HepG2 (cell line): ENCODE measurements around the gene DNASE1. TPM values are rescaled to one million over a fixed set of nuclear protein-coding genes. Genes with fewer than 3 reads are reported as not detected.

Source experiments
- AFF4 ChIP-seq: sonication (generic); formaldehyde crosslinking; IDR thresholded peaks from 2 replicates; pipeline ENCODE4 v1.4.0; 2020; ENCODE audit warnings: missing genetic modification reagents
- ELF3 ChIP-seq: IDR thresholded peaks from 2 replicates; pipeline ENCODE4 v1.6.1; 2016; ENCODE audit warnings: missing genetic modification reagents, missing compliant biosample characterization
- FOSL1 ChIP-seq: sonication (generic); formaldehyde crosslinking; IDR thresholded peaks from 2 replicates; pipeline ENCODE4 v1.9.0; 2021; ENCODE audit warnings: missing genetic modification reagents, borderline replicate concordance
- FOXK2 ChIP-seq: fragments of 450-650 bp; IDR thresholded peaks from 2 replicates; pipeline ENCODE4 v1.6.1; 2016
- FOXP4 ChIP-seq: sonication (generic); formaldehyde crosslinking; IDR thresholded peaks from 2 replicates; pipeline ENCODE4 v1.4.0; 2020; ENCODE audit warnings: missing genetic modification reagents
- GZF1 ChIP-seq: sonication (generic); formaldehyde crosslinking; IDR thresholded peaks from 2 replicates; pipeline ENCODE4 v1.5.1; 2020; ENCODE audit warnings: mild to moderate bottlenecking, missing genetic modification reagents
- MIER2 ChIP-seq: IDR thresholded peaks from 2 replicates; pipeline ENCODE4 v1.6.1; 2016; ENCODE audit warnings: missing biosample characterization, missing genetic modification reagents
- MLLT10 ChIP-seq: sonication (generic); formaldehyde crosslinking; IDR thresholded peaks from 2 replicates; pipeline ENCODE4 v1.4.0; 2020; ENCODE audit warnings: missing genetic modification reagents
- NCOA2 ChIP-seq: sonication (generic); formaldehyde crosslinking; IDR thresholded peaks from 2 replicates; pipeline ENCODE4 v1.8.0; 2022; ENCODE audit warnings: inconsistent platforms
- SAP130 ChIP-seq: IDR thresholded peaks from 2 replicates; pipeline ENCODE4 v1.6.1; 2016; ENCODE audit warnings: low read depth
- SP140L ChIP-seq: sonication (generic); formaldehyde crosslinking; IDR thresholded peaks from 2 replicates; pipeline ENCODE4 v1.4.0; 2020; ENCODE audit warnings: missing genetic modification reagents, borderline replicate concordance
- ZBTB33 ChIP-seq: sonication (generic); formaldehyde crosslinking; IDR thresholded peaks from 2 replicates; pipeline ENCODE4 v1.4.0; 2020; ENCODE audit warnings: missing genetic modification reagents
- ZFP36L1 ChIP-seq: sonication (generic); formaldehyde crosslinking; IDR thresholded peaks from 2 replicates; pipeline ENCODE4 v1.8.0; 2022; ENCODE audit warnings: mild to moderate bottlenecking, missing genetic modification reagents, moderate library complexity
- ZNF670 ChIP-seq: sonication (generic); formaldehyde crosslinking; IDR thresholded peaks from 2 replicates; pipeline ENCODE4 v1.8.0; 2022; ENCODE audit warnings: mild to moderate bottlenecking, missing genetic modification reagents, borderline replicate concordance
- polyA plus RNA-seq, 8 experiments: library from polyadenylated mRNA; depleted of rRNA in 3 of 8; stranded (reverse) in 7 of 8; unstranded in 1 of 8; fragments of >200 nt; fragmentation: Illumina TruSeq in 4 of 8; extraction: Trizol in 4 of 8; gene quantifications; 2 replicates each; pipeline versions ENCODE4 v1.2.1 to v1.2.3, GENCODE V29; 2011 to 2016; ENCODE audit warnings: low read depth in 4 of 8, missing spikeins in 1 of 8, mixed read lengths in 1 of 8; ENCODE audit not compliant: insufficient read depth in 1 of 8
- total RNA-seq, 5 experiments: library from RNA; depleted of rRNA; stranded (reverse); fragments of >200 nt; fragmentation: Illumina TruSeq; extraction: Trizol; gene quantifications; 2 replicates each; pipeline ENCODE4 v1.2.3, GENCODE V29; 2016; ENCODE audit warnings: low read depth in 1 of 5
- TF ChIP-seq, protein P1 (sequence below): sonication (generic); formaldehyde crosslinking; conservative IDR thresholded peaks from 2 replicates; pipeline ENCODE4 v1.4.0; 2020; ENCODE audit warnings: missing genetic modification reagents
- TF ChIP-seq, protein P2 (sequence below): IDR thresholded peaks from 2 replicates; pipeline ENCODE4 v1.6.1; 2016; ENCODE audit warnings: mild to moderate bottlenecking
- TF ChIP-seq, protein P3 (sequence below): sonication (generic); formaldehyde crosslinking; IDR thresholded peaks from 2 replicates; pipeline ENCODE4 v1.4.0; 2020; ENCODE audit warnings: mild to moderate bottlenecking, missing genetic modification reagents

The DNASE1 gene
- total and polyA plus RNA-seq, 2 of the 13 experiments (the other 11 are each of a cell fraction or from before 2014, with no cell fraction given) = 7.1 to 11.1 TPM

DNA sequence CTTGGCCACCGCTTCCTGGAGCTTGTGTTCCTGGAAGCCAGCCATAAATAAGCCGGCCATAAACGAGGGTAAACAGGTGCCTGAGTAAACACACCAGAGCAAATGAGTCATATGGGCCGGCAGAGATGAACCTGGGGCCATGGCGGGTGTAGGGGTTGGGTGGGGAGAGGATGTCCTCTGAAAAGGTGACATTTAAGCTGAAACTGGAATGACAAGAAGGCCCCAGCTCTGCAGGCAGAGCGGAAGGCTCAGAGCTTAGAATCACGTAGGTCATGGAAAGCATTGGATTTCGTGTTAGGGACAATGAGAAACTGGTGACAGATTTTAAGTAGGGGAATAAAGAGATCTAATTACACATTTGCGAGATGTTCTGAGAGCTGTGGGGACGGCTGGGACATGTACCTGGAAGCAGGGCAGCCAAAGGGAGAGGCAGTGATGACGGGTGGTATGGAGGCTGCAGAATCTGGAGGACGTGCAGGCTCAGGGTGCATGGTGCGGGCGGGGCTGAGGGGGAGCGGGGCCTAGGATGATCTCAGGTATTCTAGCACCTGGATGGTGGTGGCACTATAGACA, 8.1 kb upstream of the DNASE1 start (continued):
- TF ChIP-seq AFF4 (no peak), ZNF670 (CRISPR knock-in tag) (0 out of 2 replicates have a peak, but pooled peaks have one; percentile 32), MLLT10 (CRISPR knock-in tag) (no peak), ELF3 (CRISPR knock-in tag) (peak; percentile 84), ZBTB33 (peak; percentile 52; the same call in 1 of the 2 replicates), NCOA2 (peak; percentile 41; the same call in 1 of the 2 replicates), MIER2 (CRISPR knock-in tag) (no peak), SAP130 (CRISPR knock-in tag) (peak; percentile 86), FOXK2 (peak; percentile 54), ZFP36L1 (CRISPR knock-in tag) (0 out of 2 replicates have a peak, but pooled peaks have one; percentile 39), SP140L (no peak), GZF1 (CRISPR knock-in tag) (no peak), FOXP4 (CRISPR knock-in tag) (peak; percentile 93), FOSL1 (CRISPR knock-in tag) (peak; percentile 76; the same call in 1 of the 2 replicates)
- TF ChIP-seq, protein P1, sequence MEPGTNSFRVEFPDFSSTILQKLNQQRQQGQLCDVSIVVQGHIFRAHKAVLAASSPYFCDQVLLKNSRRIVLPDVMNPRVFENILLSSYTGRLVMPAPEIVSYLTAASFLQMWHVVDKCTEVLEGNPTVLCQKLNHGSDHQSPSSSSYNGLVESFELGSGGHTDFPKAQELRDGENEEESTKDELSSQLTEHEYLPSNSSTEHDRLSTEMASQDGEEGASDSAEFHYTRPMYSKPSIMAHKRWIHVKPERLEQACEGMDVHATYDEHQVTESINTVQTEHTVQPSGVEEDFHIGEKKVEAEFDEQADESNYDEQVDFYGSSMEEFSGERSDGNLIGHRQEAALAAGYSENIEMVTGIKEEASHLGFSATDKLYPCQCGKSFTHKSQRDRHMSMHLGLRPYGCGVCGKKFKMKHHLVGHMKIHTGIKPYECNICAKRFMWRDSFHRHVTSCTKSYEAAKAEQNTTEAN (CRISPR knock-in tag) = no peak
- TF ChIP-seq, protein P2, sequence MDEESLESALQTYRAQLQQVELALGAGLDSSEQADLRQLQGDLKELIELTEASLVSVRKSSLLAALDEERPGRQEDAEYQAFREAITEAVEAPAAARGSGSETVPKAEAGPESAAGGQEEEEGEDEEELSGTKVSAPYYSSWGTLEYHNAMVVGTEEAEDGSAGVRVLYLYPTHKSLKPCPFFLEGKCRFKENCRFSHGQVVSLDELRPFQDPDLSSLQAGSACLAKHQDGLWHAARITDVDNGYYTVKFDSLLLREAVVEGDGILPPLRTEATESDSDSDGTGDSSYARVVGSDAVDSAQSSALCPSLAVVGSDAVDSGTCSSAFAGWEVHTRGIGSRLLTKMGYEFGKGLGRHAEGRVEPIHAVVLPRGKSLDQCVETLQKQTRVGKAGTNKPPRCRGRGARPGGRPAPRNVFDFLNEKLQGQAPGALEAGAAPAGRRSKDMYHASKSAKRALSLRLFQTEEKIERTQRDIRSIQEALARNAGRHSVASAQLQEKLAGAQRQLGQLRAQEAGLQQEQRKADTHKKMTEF (CRISPR knock-in tag) = peak; percentile 38; the same call in 1 of the 2 replicates
- TF ChIP-seq, protein P3, sequence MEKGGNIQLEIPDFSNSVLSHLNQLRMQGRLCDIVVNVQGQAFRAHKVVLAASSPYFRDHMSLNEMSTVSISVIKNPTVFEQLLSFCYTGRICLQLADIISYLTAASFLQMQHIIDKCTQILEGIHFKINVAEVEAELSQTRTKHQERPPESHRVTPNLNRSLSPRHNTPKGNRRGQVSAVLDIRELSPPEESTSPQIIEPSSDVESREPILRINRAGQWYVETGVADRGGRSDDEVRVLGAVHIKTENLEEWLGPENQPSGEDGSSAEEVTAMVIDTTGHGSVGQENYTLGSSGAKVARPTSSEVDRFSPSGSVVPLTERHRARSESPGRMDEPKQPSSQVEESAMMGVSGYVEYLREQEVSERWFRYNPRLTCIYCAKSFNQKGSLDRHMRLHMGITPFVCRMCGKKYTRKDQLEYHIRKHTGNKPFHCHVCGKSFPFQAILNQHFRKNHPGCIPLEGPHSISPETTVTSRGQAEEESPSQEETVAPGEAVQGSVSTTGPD (CRISPR knock-in tag) = 0 out of 2 replicates have a peak, but pooled peaks have one; percentile 43
